HCT116 (cell line): ENCODE data around the gene VWA3B. TPM values are rescaled to one million over a fixed set of nuclear protein-coding genes. Genes with fewer than 3 reads are reported as not detected.

Experiments used
- ATAC-seq: fragments of 200-7000 bp; cut with Tn5 transposase; 2 replicates; pipeline ENCODE4 v1.9.1; 2020; ENCODE audit warnings: mild to moderate bottlenecking, moderate library complexity
- BruUV-seq: library from RNA; stranded (reverse); fragments of 400-500 nt; replicated peaks from 2 replicates; lab custom pipeline; 2021; lab: Mats Ljungman, UMichigan
- CTCF ChIA-PET: fragments of 300-600 bp; sonication (Branson Sonifier 250); formaldehyde crosslinking; loops from one replicate; lab custom pipeline; 2021; ENCODE audit warnings: antibody characterized with exemption; lab: Charles Lee
- POLR2A ChIA-PET: fragments of 300-600, 350-600 bp; sonication (Branson Sonifier 250); formaldehyde crosslinking; loops from one replicate; lab custom pipeline; 2021; ENCODE audit warnings: antibody characterized with exemption; lab: Charles Lee
- RAD21 ChIA-PET, 2 experiments: fragments of 300-600 bp; sonication (Branson Sonifier 250); formaldehyde crosslinking; loops; one replicate each; lab custom pipeline; 2023; ENCODE audit warnings: low total read pairs in 2 of 2; ENCODE audit not compliant: uncharacterized antibody in 2 of 2, unreplicated experiment in 2 of 2, low non-redundant PET in 1 of 2; lab: Charles Lee
- DNase-seq: peaks from one replicate; pipeline ENCODE4 v3.0.0-alpha.2; 2010; ENCODE audit warnings: low read depth, low spot score
- H2AFZ ChIP-seq: fragments of 200-600 bp; shearing (Covaris generic), sonication (generic); 2 replicates; pipeline ENCODE4 v1.6.1; 2017; ENCODE audit warnings: low read depth, mixed run types, mixed read lengths, antibody characterized with exemption, low read length; ENCODE audit not compliant: poor library complexity, severe bottlenecking
- H3K27ac ChIP-seq: 2 replicates; pipeline ENCODE4 v1.5.1; 2012; ENCODE audit warnings: low read depth, low read length
- H3K27me3 ChIP-seq: fragments of 200-600 bp; sonication (generic); 2 replicates; pipeline ENCODE4 v1.6.1; 2016; ENCODE audit warnings: mixed run types, low read length, mixed read lengths; ENCODE audit not compliant: insufficient read depth
- H3K36me3 ChIP-seq, 2 experiments: fragments of 200-500 bp in 1 of 2; fragments of 200-600 bp in 1 of 2; sonication (Bioruptor generic) in 1 of 2; sonication (generic) in 1 of 2; 2 replicates each; pipeline versions ENCODE4 v1.5.1 to v1.6.1; 2014 to 2016; ENCODE audit warnings: low read length in 2 of 2, inconsistent platforms in 1 of 2, mixed read lengths in 1 of 2, mixed run types in 1 of 2; ENCODE audit not compliant: insufficient read depth in 2 of 2, control insufficient read depth in 1 of 2
- H3K4me1 ChIP-seq, 2 experiments: fragments of 200-600 bp in 1 of 2; sonication (generic) in 1 of 2; 2 replicates each; pipeline versions ENCODE4 v1.5.1 to v1.6.1; 2012 to 2017; ENCODE audit warnings: low read length in 2 of 2, inconsistent platforms in 1 of 2, mild to moderate bottlenecking in 1 of 2, mixed read lengths in 1 of 2, mixed run types in 1 of 2, moderate library complexity in 1 of 2; ENCODE audit not compliant: insufficient read depth in 2 of 2, control insufficient read depth in 1 of 2
- H3K4me2 ChIP-seq: fragments of 200-600 bp; sonication (generic); 2 replicates; pipeline ENCODE4 v1.6.1; 2017; ENCODE audit warnings: mixed run types, low read length, mixed read lengths
- H3K4me3 ChIP-seq, 2 experiments: fragments of 200-600 bp in 1 of 2; sonication (generic) in 1 of 2; replicated peaks in 1 of 2; 2 replicates each; pipeline ENCODE4 v1.5.1; 2011 to 2016; ENCODE audit warnings: low read length in 2 of 2, control low read depth in 1 of 2, low read depth in 1 of 2, mild to moderate bottlenecking in 1 of 2, mixed read lengths in 1 of 2, mixed run types in 1 of 2
- H3K79me2 ChIP-seq: fragments of 200-600 bp; sonication (generic); 2 replicates; pipeline ENCODE4 v1.6.1; 2017; ENCODE audit warnings: mild to moderate bottlenecking, mixed run types, low read length, moderate library complexity, mixed read lengths; ENCODE audit not compliant: insufficient read depth
- H3K9ac ChIP-seq: fragments of 200-600 bp; sonication (generic); 2 replicates; pipeline ENCODE4 v1.6.1; 2016; ENCODE audit warnings: low read length, mixed read lengths
- H3K9me2 ChIP-seq: fragments of 200-600 bp; sonication (generic), shearing (Covaris generic); 2 replicates; pipeline ENCODE4 v1.6.1; 2017; ENCODE audit warnings: mixed run types, mild to moderate bottlenecking, moderate library complexity; ENCODE audit not compliant: insufficient read depth
- H3K9me3 ChIP-seq, 2 experiments: fragments of 200-500 bp in 1 of 2; fragments of 200-600 bp in 1 of 2; sonication (Bioruptor generic) in 1 of 2; sonication (generic) in 1 of 2; 2 replicates each; pipeline ENCODE4 v1.6.1; 2014 to 2017; ENCODE audit warnings: low read length in 2 of 2, mixed read lengths in 2 of 2, inconsistent platforms in 1 of 2, low read depth in 1 of 2, mild to moderate bottlenecking in 1 of 2, mixed run types in 1 of 2, moderate library complexity in 1 of 2; ENCODE audit not compliant: control insufficient read depth in 1 of 2, insufficient read depth in 1 of 2
- H4K20me1 ChIP-seq: fragments of 200-600 bp; sonication (generic), shearing (Covaris generic); 2 replicates; pipeline ENCODE4 v1.6.1; 2017; ENCODE audit warnings: mixed run types, mild to moderate bottlenecking, moderate library complexity; ENCODE audit not compliant: insufficient read depth
- ATF3 ChIP-seq: IDR thresholded peaks from 2 replicates; pipeline ENCODE4 v1.6.1; 2012
- CEBPB ChIP-seq: IDR thresholded peaks from 2 replicates; pipeline ENCODE4 v1.6.1; 2012; ENCODE audit warnings: low read depth
- EGR1 ChIP-seq: IDR thresholded peaks from 2 replicates; pipeline ENCODE4 v1.6.1; 2012; ENCODE audit warnings: low read depth
- ELF1 ChIP-seq: IDR thresholded peaks from 2 replicates; pipeline ENCODE4 v1.6.1; 2012; ENCODE audit warnings: low read depth, borderline replicate concordance
- EZH2 ChIP-seq: fragments of 200-600 bp; sonication (generic); IDR thresholded peaks from 2 replicates; pipeline ENCODE4 v1.6.1; 2017; ENCODE audit warnings: antibody characterized with exemption, mixed run types
- FOSL1 ChIP-seq: IDR thresholded peaks from 2 replicates; pipeline ENCODE4 v1.6.1; 2012; ENCODE audit warnings: low read depth
- JUND ChIP-seq: IDR thresholded peaks from 2 replicates; pipeline ENCODE4 v1.6.1; 2012
- MAX ChIP-seq: IDR thresholded peaks from 2 replicates; pipeline ENCODE4 v1.6.1; 2012
- POLR2A ChIP-seq: IDR thresholded peaks from 2 replicates; pipeline ENCODE4 v1.7.0; 2011; ENCODE audit warnings: borderline replicate concordance; ENCODE audit not compliant: insufficient read depth, insufficient read length; ENCODE audit errors: extremely low read depth
- POLR2AphosphoS5 ChIP-seq: IDR thresholded peaks from 2 replicates; pipeline ENCODE4 v1.6.1; 2011; ENCODE audit warnings: mild to moderate bottlenecking, low read depth, low read length, moderate library complexity
- RAD21 ChIP-seq: IDR thresholded peaks from 2 replicates; pipeline ENCODE4 v1.6.1; 2012; ENCODE audit warnings: low read depth, mild to moderate bottlenecking
- SIN3A ChIP-seq: IDR thresholded peaks from 2 replicates; pipeline ENCODE4 v1.6.1; 2012; ENCODE audit warnings: low read depth
- SP1 ChIP-seq: IDR thresholded peaks from 2 replicates; pipeline ENCODE4 v1.6.1; 2012; ENCODE audit warnings: low read depth
- SRF ChIP-seq: IDR thresholded peaks from 2 replicates; pipeline ENCODE4 v1.6.1; 2012; ENCODE audit warnings: low read depth
- ZBTB33 ChIP-seq: IDR thresholded peaks from 2 replicates; pipeline ENCODE4 v1.6.1; 2011; ENCODE audit warnings: mild to moderate bottlenecking, low read length, moderate library complexity; ENCODE audit not compliant: insufficient replicate concordance; ENCODE audit errors: extremely low read depth
- ZFX ChIP-seq: fragments of 450-650 bp; IDR thresholded peaks from 2 replicates; pipeline ENCODE4 v1.6.1; 2017
- intact Hi-C: fragments of 100-400 bp; cut with micrococcal nuclease; formaldehyde crosslinking; loops from 2 replicates; pipeline ENCODE4 v1.10.0; 2022
- total RNA-seq: library from RNA; stranded (reverse); gene quantifications from one replicate; pipeline ENCODE4 v1.2.1, GENCODE V29; 2021; ENCODE audit not compliant: unreplicated experiment
- TF ChIP-seq, protein P1 (sequence below), 3 experiments: fragments of 200-600 bp in 1 of 3; sonication (generic) in 1 of 3; IDR thresholded peaks in 2 of 3; conservative IDR thresholded peaks in 1 of 3; 2 replicates each; pipeline ENCODE4 v1.5.1; 2012 to 2017; ENCODE audit warnings: low read depth in 2 of 3, low read length in 2 of 3, antibody characterized with exemption in 1 of 3, borderline replicate concordance in 1 of 3, control low read depth in 1 of 3, mild to moderate bottlenecking in 1 of 3, mixed read lengths in 1 of 3, mixed run types in 1 of 3, moderate library complexity in 1 of 3; ENCODE audit not compliant: insufficient read depth in 1 of 3

The VWA3B gene
- total RNA-seq, 1 experiment from 2014 or later: 0.47 TPM

DNA sequence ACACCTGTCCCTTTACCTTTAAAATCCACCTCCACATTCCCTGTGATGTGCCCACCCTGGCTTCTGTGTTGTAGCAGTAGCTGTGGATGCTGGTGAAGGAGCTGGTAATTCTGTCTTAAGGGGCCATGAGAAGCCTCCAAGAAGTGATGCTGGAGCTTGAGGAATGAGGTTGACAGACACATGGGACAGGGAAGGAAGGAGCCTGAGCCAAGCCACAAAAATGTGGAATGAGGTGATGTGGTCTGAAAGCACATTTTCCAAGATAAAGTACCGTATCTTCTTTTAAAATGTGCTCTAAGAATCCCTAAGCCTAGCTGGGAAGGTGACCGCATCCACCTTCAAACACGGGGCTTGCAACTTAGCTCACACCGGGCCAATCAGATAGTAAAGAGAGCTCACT is 31.2 kb downstream of the VWA3B start (continued):
- TF ChIP-seq MAX: no peak
- TF ChIP-seq, all 23 proteins: peak for 0

DNA sequence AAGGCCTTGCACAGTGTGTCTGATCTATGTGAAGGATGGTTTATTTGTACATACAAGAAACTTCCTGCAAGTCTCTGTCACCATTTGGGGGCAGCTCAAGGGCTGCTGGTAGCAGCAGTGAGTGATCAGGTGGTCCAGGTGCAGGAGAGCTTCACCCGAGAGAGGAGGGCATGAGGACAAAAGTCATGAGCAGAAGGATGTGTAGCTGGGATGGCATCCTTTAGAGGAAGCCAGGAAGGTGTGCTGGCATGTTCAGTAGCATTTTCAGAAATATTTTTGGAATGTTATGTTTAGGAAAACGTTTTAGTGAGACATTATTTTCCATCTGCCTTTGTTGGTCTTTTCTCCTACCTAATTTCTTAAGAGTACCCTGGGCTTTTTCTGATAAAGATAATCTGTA is 31.9 kb downstream of the VWA3B start:
- Histone ChIP-seq H4K20me1 (no peaks in the 10 kb centered on the region), H3K36me3 (no peaks in the 10 kb centered on the region), H3K27me3 (no peaks in the 10 kb centered on the region), H3K9me2 (no peaks in the 10 kb centered on the region), H3K4me1 (no peaks in the 10 kb centered on the region), H3K79me2 (no peaks in the 10 kb centered on the region), H3K4me2 (no peak overlapping the region), H2AFZ (no peak overlapping the region)
- no peak for DNase-seq
- ChIA-PET CTCF (no interaction called here), POLR2A (no interaction called here)
- ATAC-seq: no peak
- intact Hi-C loops: no loop called here
- no peak for TF ChIP-seq SIN3A
- TF ChIP-seq RAD21: no peak
- no peak for TF ChIP-seq JUND
- no peak for TF ChIP-seq FOSL1
- TF ChIP-seq, protein P1, sequence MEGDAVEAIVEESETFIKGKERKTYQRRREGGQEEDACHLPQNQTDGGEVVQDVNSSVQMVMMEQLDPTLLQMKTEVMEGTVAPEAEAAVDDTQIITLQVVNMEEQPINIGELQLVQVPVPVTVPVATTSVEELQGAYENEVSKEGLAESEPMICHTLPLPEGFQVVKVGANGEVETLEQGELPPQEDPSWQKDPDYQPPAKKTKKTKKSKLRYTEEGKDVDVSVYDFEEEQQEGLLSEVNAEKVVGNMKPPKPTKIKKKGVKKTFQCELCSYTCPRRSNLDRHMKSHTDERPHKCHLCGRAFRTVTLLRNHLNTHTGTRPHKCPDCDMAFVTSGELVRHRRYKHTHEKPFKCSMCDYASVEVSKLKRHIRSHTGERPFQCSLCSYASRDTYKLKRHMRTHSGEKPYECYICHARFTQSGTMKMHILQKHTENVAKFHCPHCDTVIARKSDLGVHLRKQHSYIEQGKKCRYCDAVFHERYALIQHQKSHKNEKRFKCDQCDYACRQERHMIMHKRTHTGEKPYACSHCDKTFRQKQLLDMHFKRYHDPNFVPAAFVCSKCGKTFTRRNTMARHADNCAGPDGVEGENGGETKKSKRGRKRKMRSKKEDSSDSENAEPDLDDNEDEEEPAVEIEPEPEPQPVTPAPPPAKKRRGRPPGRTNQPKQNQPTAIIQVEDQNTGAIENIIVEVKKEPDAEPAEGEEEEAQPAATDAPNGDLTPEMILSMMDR (IDR thresholded peaks at IDR 0.05 in 2 of 3, conservative IDR thresholded peaks at IDR 0.05 in 1 of 3; ENCODE audit: borderline replicate concordance in 1 of 3, insufficient read depth in 1 of 3, low read depth in 2 of 3, low read length in 2 of 3): no peak
- TF ChIP-seq, all 23 proteins: peak for 0
- Histone ChIP-seq H3K9ac (no peak overlapping the region), H3K9me3 (no peaks in the 10 kb centered on the region), H3K27ac (no peak overlapping the region), H3K4me3 (no peak overlapping the region)
- RAD21 ChIA-PET: no interaction called here
- BruUV-seq: no TSS peak

DNA sequence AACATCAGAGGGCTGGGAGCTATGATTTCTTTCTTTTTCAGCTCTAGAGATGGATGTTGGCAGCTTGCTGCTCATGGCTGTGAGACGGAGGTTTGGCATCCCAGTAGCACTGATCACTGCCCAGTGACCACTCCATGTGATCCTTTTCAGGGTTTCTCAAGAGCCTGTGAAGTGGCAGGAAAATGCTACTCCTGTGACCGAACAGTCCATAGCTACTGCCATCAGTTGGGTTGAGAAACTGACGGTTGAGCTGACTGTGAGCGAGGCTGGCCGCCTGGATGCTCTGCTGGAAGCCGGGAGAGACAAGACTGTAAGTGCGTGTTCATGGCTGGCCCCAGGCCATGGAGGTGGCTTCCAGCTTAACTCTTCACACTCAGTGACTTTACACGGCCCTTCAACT is 34.2 kb downstream of the VWA3B start:
- no peak overlapping the region for H3K4me2 ChIP-seq
- ChIA-PET RAD21 (no interaction called here), POLR2A (no interaction called here), CTCF (no interaction called here)
- no peaks in the 10 kb centered on the region for H3K4me1 ChIP-seq
- no peaks in the 10 kb centered on the region for H3K79me2 ChIP-seq
- peaks cover 3% of the 10 kb centered on the region; the same call in 1 of the 2 replicates for H3K27me3 ChIP-seq
- no peaks in the 10 kb centered on the region for H3K36me3 ChIP-seq
- H3K9me3 ChIP-seq: no peaks in the 10 kb centered on the region
- DNase-seq (no peak), ATAC-seq (no peak)
- TF ChIP-seq ZBTB33: no peak
- TF ChIP-seq POLR2A: no peak
- TF ChIP-seq EGR1: no peak
- no peak for TF ChIP-seq MAX
- no peak for TF ChIP-seq EZH2
- no peak for TF ChIP-seq ATF3
- no peak for TF ChIP-seq ELF1
- no peak for TF ChIP-seq CEBPB
- no peak for TF ChIP-seq SIN3A
- no peak for TF ChIP-seq SP1
- no peak for TF ChIP-seq POLR2AphosphoS5
- TF ChIP-seq SRF: no peak
- TF ChIP-seq ZFX: no peak
- BruUV-seq: no TSS peak
- no peaks in the 10 kb centered on the region for H4K20me1 ChIP-seq
- no peak overlapping the region for H3K27ac ChIP-seq
- H2AFZ ChIP-seq: no peak overlapping the region
- H3K9ac ChIP-seq: no peak overlapping the region
- no peak overlapping the region for H3K4me3 ChIP-seq
- intact Hi-C loops: no loop called here
- H3K9me2 ChIP-seq: no peaks in the 10 kb centered on the region
